Mesenchymal stem cell (in vitro differentiated cells and primary cell): ENCODE data around the gene NCLN.

ENCODE experiments used
- DNase-seq: peaks from one replicate; pipeline ENCODE4 v3.0.0-alpha.2; 2013
- H2AFZ ChIP-seq: one replicate; pipeline ENCODE4 v1.6.1; 2013; ENCODE audit warnings: low read depth, mild to moderate bottlenecking, control low read depth, inconsistent platforms, low read length, moderate library complexity
- H2AK5ac ChIP-seq: 2 replicates; pipeline ENCODE4 v1.6.1; 2013; ENCODE audit warnings: low read length, moderate library complexity, mild to moderate bottlenecking, inconsistent platforms; ENCODE audit not compliant: severe bottlenecking
- H2BK120ac ChIP-seq: one replicate; pipeline ENCODE4 v1.6.1; 2013; ENCODE audit warnings: low read depth, mild to moderate bottlenecking, inconsistent platforms, low read length, moderate library complexity
- H2BK12ac ChIP-seq, 2 experiments: one replicate each; pipeline ENCODE4 v1.6.1; 2013; ENCODE audit warnings: inconsistent platforms in 2 of 2, low read length in 2 of 2, mild to moderate bottlenecking in 2 of 2, moderate library complexity in 2 of 2, control low read depth in 1 of 2
- H2BK15ac ChIP-seq: one replicate; pipeline ENCODE4 v1.6.1; 2013; ENCODE audit warnings: mild to moderate bottlenecking, low read depth, inconsistent platforms; ENCODE audit not compliant: poor library complexity, severe bottlenecking
- H2BK5ac ChIP-seq: 2 replicates; pipeline ENCODE4 v1.6.1; 2013; ENCODE audit warnings: low read depth, mild to moderate bottlenecking, low read length, control low read depth, inconsistent platforms; ENCODE audit not compliant: poor library complexity, severe bottlenecking
- H3K14ac ChIP-seq, 2 experiments: one replicate each; pipeline ENCODE4 v1.6.1; 2013; ENCODE audit warnings: inconsistent platforms in 2 of 2, low read length in 2 of 2, control low read depth in 1 of 2, mild to moderate bottlenecking in 1 of 2, moderate library complexity in 1 of 2
- H3K18ac ChIP-seq, 2 experiments: one replicate each; pipeline ENCODE4 v1.6.1; 2013; ENCODE audit warnings: inconsistent platforms in 2 of 2, low read length in 2 of 2, control low read depth in 1 of 2, low read depth in 1 of 2, mild to moderate bottlenecking in 1 of 2
- H3K23ac ChIP-seq, 2 experiments: one replicate each; pipeline ENCODE4 v1.6.1; 2013; ENCODE audit warnings: inconsistent platforms in 2 of 2, low read length in 2 of 2, mild to moderate bottlenecking in 2 of 2, moderate library complexity in 2 of 2, control low read depth in 1 of 2
- H3K27ac ChIP-seq: 2 replicates; pipeline ENCODE4 v1.5.1; 2013; ENCODE audit warnings: mild to moderate bottlenecking, moderate library complexity, low read length, control low read depth, inconsistent platforms; ENCODE audit not compliant: poor library complexity, severe bottlenecking
- H3K27me3 ChIP-seq, 2 experiments: 2 replicates each; pipeline versions ENCODE4 v1.6.1 to v1.7.0; 2013; ENCODE audit warnings: low read length in 2 of 2, mild to moderate bottlenecking in 2 of 2, moderate library complexity in 2 of 2, control low read depth in 1 of 2, inconsistent platforms in 1 of 2; ENCODE audit not compliant: control insufficient read depth in 1 of 2, insufficient read depth in 1 of 2
- H3K36me3 ChIP-seq, 2 experiments: 2 replicates each; pipeline versions ENCODE4 v1.6.1 to v1.7.0; 2013; ENCODE audit warnings: low read length in 2 of 2, control low read depth in 1 of 2, inconsistent platforms in 1 of 2, low read depth in 1 of 2, mild to moderate bottlenecking in 1 of 2; ENCODE audit not compliant: insufficient read depth in 2 of 2, control insufficient read depth in 1 of 2
- H3K4ac ChIP-seq, 2 experiments: one replicate each; pipeline ENCODE4 v1.6.1; 2013; ENCODE audit warnings: inconsistent platforms in 2 of 2, low read length in 2 of 2, mild to moderate bottlenecking in 2 of 2, moderate library complexity in 2 of 2, control low read depth in 1 of 2, low read depth in 1 of 2
- H3K4me1 ChIP-seq: 2 replicates; pipeline ENCODE4 v1.6.1; 2013; ENCODE audit warnings: low read depth, low read length, control low read depth; ENCODE audit not compliant: control insufficient read depth, insufficient read depth
- H3K4me2 ChIP-seq: 2 replicates; pipeline ENCODE4 v1.6.1; 2013; ENCODE audit warnings: low read length, mild to moderate bottlenecking, inconsistent platforms; ENCODE audit not compliant: poor library complexity, severe bottlenecking
- H3K4me3 ChIP-seq, 2 experiments: 2 replicates each; pipeline versions ENCODE4 v1.5.1 to v1.7.0; 2013; ENCODE audit warnings: low read length in 2 of 2, mild to moderate bottlenecking in 2 of 2, control low read depth in 1 of 2, low read depth in 1 of 2; ENCODE audit not compliant: insufficient read depth in 1 of 2
- H3K79me1 ChIP-seq: replicated peaks from 2 replicates; pipeline ENCODE4 v1.6.1; 2013; ENCODE audit warnings: mild to moderate bottlenecking, control low read depth, low read length, inconsistent platforms; ENCODE audit not compliant: poor library complexity, severe bottlenecking
- H3K9ac ChIP-seq: 2 replicates; pipeline ENCODE4 v1.7.0; 2013; ENCODE audit warnings: mild to moderate bottlenecking, low read length, moderate library complexity
- H3K9me3 ChIP-seq: 2 replicates; pipeline ENCODE4 v1.7.0; 2013; ENCODE audit warnings: mild to moderate bottlenecking, low read length; ENCODE audit not compliant: control insufficient read depth
- H4K8ac ChIP-seq: one replicate; pipeline ENCODE4 v1.6.1; 2013; ENCODE audit warnings: inconsistent platforms, mild to moderate bottlenecking, low read length, moderate library complexity
- H4K91ac ChIP-seq: one replicate; pipeline ENCODE4 v1.6.1; 2013; ENCODE audit warnings: mild to moderate bottlenecking, low read length, inconsistent platforms
- WGBS: methylation state at CpG from one replicate; pipeline ENCODE4 v1.1.7; 2013; ENCODE audit warnings: mixed read lengths; 5-methylcytosine and 5-hydroxymethylcytosine counted together

NCLN gene

DNA sequence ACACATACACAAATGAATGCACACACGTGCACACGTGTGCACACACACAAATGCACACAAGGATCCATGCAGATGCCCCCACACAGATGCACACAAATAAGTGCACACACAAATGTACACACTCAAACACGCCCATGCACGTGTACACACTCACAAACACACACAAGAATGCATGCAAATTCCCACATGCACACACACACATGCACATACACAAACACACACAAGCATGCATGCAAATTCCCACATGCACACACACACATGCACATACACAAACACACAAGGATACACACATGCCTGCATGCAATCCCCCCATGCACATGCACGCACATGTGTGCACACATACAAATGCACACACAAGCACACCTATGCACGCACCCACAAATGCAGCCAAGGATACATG, 36.6 kb upstream of the NCLN start:
- H2AK5ac ChIP-seq: no peak overlapping the region
- no peak overlapping the region for H3K4ac ChIP-seq
- H3K4me1 ChIP-seq: no peaks in the 10 kb centered on the region
- no peak overlapping the region for H2BK120ac ChIP-seq
- no peak overlapping the region for H2AFZ ChIP-seq
- H3K4me2 ChIP-seq: no peak overlapping the region
- 97% methylated on average over 6 of the region's 6 CpGs for WGBS
- H3K18ac ChIP-seq: no peak overlapping the region
- no peak overlapping the region for H3K27ac ChIP-seq
- no peak overlapping the region for H3K23ac ChIP-seq
- no peaks in the 10 kb centered on the region for H3K9me3 ChIP-seq
- no peak overlapping the region for H2BK5ac ChIP-seq
- peak overlapping the region in 1 of 2 experiments; percentile 38 for H3K14ac ChIP-seq
- no peak for DNase-seq
- peaks cover 0 to 10% of the 10 kb centered on the region in 2 experiments for H3K27me3 ChIP-seq
- H2BK15ac ChIP-seq: no peak overlapping the region
- H3K79me1 ChIP-seq: no peaks in the 10 kb centered on the region
- peaks cover 0 to 6% of the 10 kb centered on the region in 2 experiments for H3K36me3 ChIP-seq
- H2BK12ac ChIP-seq: no peak overlapping the region
- H4K91ac ChIP-seq: peak overlapping the region; percentile 72
- H4K8ac ChIP-seq: no peak overlapping the region
- H3K4me3 ChIP-seq: no peak overlapping the region
- no peak overlapping the region for H3K9ac ChIP-seq

DNA sequence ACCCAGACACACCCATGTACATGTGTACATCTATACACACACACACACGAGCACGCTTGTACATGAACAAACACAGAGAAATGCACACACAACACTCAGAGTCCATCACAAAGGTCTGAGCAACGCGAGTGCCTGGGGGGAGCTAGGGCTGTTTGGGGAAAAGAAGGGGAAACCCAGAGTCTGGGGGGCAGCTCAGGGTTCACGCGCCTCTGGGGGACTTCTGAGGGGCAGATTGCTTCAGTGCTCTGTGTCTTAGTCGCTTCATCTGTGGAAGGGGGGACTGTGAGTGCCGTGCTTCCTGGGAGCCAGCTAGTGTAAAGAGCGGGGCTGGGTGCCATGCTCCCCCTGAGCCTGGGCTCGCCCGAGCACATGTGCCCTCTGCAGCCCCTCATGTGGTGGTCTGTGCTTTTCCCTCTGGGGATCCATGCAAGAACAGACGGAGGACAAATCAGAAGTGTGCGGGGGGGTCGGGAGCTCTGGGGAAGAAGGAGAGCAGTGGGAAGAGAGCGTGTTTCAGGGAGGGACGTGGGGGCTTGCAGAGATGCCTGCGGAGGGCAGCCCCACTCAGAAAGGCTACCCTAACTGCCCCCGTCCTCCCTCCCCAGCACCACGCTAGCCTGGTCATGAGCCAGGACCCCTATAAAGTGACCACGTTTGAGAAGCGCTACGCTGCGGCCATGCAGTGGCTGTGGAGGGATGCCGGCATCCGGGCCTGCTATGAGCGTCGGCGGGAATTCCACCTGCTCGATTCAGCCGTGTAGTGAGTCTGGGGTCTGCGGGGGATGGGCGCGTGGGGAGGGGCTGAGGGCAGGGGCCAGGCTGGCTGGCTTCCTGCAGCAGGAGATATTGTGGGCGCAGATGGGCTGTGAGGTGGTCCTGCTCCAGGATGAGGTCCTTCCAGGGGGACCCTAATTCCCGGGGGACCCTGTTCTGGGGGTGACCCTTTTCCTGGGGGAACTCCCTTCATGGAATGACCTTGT, 35.9 kb upstream of the NCLN start:
- peaks cover 0 to 6% of the 10 kb centered on the region in 2 experiments for H3K36me3 ChIP-seq
- no peak overlapping the region for H3K27ac ChIP-seq
- H3K27me3 ChIP-seq: peaks cover 0 to 10% of the 10 kb centered on the region in 2 experiments
- H2BK12ac ChIP-seq: no peak overlapping the region
- no peak overlapping the region for H3K14ac ChIP-seq
- H3K23ac ChIP-seq: no peak overlapping the region
- 83% methylated on average over 31 of the region's 35 CpGs for WGBS
- no peak overlapping the region for H3K18ac ChIP-seq
- H3K4me3 ChIP-seq: no peak overlapping the region
- H2AK5ac ChIP-seq: no peak overlapping the region
- H2BK5ac ChIP-seq: no peak overlapping the region
- H2BK120ac ChIP-seq: no peak overlapping the region
- H4K8ac ChIP-seq: no peak overlapping the region
- no peak overlapping the region for H3K4ac ChIP-seq
- no peak overlapping the region for H4K91ac ChIP-seq
- H3K9ac ChIP-seq: no peak overlapping the region
- no peak for DNase-seq
- H3K79me1 ChIP-seq: no peaks in the 10 kb centered on the region
- no peaks in the 10 kb centered on the region for H3K9me3 ChIP-seq
- no peak overlapping the region for H2AFZ ChIP-seq
- H3K4me1 ChIP-seq: peaks cover 1% of the 10 kb centered on the region
- H2BK15ac ChIP-seq: no peak overlapping the region
- H3K4me2 ChIP-seq: no peak overlapping the region

DNA sequence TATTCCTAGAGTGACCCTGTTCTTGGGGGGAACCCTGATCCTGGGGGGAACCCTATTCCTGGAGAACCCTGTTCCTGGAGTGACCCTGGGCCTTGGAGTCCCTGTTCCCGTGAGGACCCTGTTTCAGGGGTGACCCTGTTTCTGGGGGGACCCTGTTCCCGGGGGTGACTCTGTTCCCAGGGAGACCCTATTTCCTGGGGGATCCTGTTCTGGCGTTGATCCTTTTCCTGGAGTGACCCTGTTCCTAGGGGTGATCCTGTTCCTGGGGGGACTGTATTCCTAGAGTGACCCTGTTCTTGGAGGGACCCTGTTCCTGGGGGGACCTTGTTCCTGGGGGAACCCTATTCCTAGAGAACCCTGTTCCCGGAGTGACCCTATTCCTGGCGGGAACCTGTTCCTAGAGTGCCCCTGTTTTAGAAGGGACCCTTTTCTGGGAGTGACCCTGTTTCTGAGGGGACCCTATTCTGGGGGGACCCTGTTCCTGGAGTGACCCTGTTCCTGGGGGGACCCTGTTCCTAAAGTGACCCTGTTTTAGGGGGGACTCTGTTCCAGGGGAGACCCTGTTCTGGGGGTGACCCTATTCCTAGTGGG, 34.9 kb upstream of the NCLN start:
- 77% methylated on average over 5 of the region's 5 CpGs for WGBS
- Histone ChIP-seq H2BK5ac (no peak overlapping the region), H4K91ac (no peak overlapping the region), H2BK120ac (no peak overlapping the region), H3K9me3 (no peaks in the 10 kb centered on the region), H3K79me1 (no peaks in the 10 kb centered on the region), H3K4me1 (peaks cover 7% of the 10 kb centered on the region), H3K4me3 (no peak overlapping the region), H2AFZ (no peak overlapping the region), H2BK12ac (no peak overlapping the region), H3K18ac (no peak overlapping the region), H3K4me2 (no peak overlapping the region), H3K23ac (no peak overlapping the region), H3K36me3 (peaks cover 0 to 6% of the 10 kb centered on the region in 2 experiments), H2AK5ac (no peak overlapping the region), H3K27ac (no peak overlapping the region), H2BK15ac (no peak overlapping the region), H3K4ac (peak overlapping the region in 1 of 2 experiments; percentile 2), H4K8ac (no peak overlapping the region), H3K9ac (no peak overlapping the region), H3K27me3 (peaks cover 0 to 10% of the 10 kb centered on the region in 2 experiments), H3K14ac (no peak overlapping the region)
- DNase-seq: no peak
